IMR-90 (cell line): Measurements from ENCODE around the gene MRPS7. TPM values are rescaled to one million over a fixed set of nuclear protein-coding genes. Genes with fewer than 3 reads are reported as not detected.

Experiments
- ATAC-seq: fragments of 200-7000 bp; cut with Tn5 transposase; 2 replicates; pipeline ENCODE4 v1.9.1; 2020; ENCODE audit warnings: low read depth, mild to moderate bottlenecking, moderate library complexity
- BruUV-seq: library from RNA; stranded (reverse); fragments of 400-500 nt; replicated peaks from 2 replicates; lab custom pipeline; 2021; lab: Mats Ljungman, UMichigan
- CTCF ChIA-PET: fragments of 300-600 bp; formaldehyde crosslinking; extraction: SDS; loops from one replicate; lab custom pipeline; 2021; ENCODE audit warnings: antibody characterized with exemption; lab: Yijun Ruan, JAX
- POLR2A ChIA-PET: fragments of 300-600 bp; sonication (Branson Sonifier 250); formaldehyde crosslinking; loops from one replicate; lab custom pipeline; 2022; ENCODE audit warnings: antibody characterized with exemption; ENCODE audit not compliant: unreplicated experiment; lab: Charles Lee
- DNase-seq: peaks from one replicate; pipeline ENCODE4 v3.0.0; 2013
- H2AFZ ChIP-seq: replicated peaks from 2 replicates; pipeline ENCODE3; 2013; ENCODE audit warnings: low read length, mild to moderate bottlenecking; ENCODE audit not compliant: poor library complexity
- H2AK5ac ChIP-seq: 2 replicates; pipeline ENCODE4 v1.6.1; 2013; ENCODE audit warnings: low read depth, low read length, inconsistent platforms
- H2AK9ac ChIP-seq: replicated peaks from 2 replicates; pipeline ENCODE3; 2013; ENCODE audit warnings: mild to moderate bottlenecking, low read depth, low read length, moderate library complexity; ENCODE audit not compliant: poor library complexity
- H2BK120ac ChIP-seq: 2 replicates; pipeline ENCODE4 v1.6.1; 2013; ENCODE audit warnings: low read depth, low read length, inconsistent platforms
- H2BK15ac ChIP-seq: 3 replicates; pipeline ENCODE4 v1.6.1; 2013; ENCODE audit warnings: low read depth, low read length, inconsistent platforms
- H2BK20ac ChIP-seq: 2 replicates; pipeline ENCODE4 v1.6.1; 2013; ENCODE audit warnings: low read depth, mild to moderate bottlenecking, inconsistent platforms, low read length, moderate library complexity
- H2BK5ac ChIP-seq: 2 replicates; pipeline ENCODE4 v1.6.1; 2013; ENCODE audit warnings: mild to moderate bottlenecking, low read depth, low read length, inconsistent platforms; ENCODE audit not compliant: poor library complexity, severe bottlenecking
- H3K14ac ChIP-seq: replicated peaks from 2 replicates; pipeline ENCODE4 v1.6.1; 2013; ENCODE audit warnings: low read depth, low read length, inconsistent platforms
- H3K18ac ChIP-seq: 2 replicates; pipeline ENCODE4 v1.6.1; 2013; ENCODE audit warnings: low read depth, low read length, control low read depth
- H3K23ac ChIP-seq: 2 replicates; pipeline ENCODE4 v1.6.1; 2013; ENCODE audit warnings: low read depth, low read length, inconsistent platforms
- H3K27ac ChIP-seq: 2 replicates; pipeline ENCODE4 v1.5.1; 2013; ENCODE audit warnings: mild to moderate bottlenecking, control low read depth, low read length; ENCODE audit not compliant: insufficient read depth
- H3K27me3 ChIP-seq: 2 replicates; pipeline ENCODE4 v1.6.1; 2013; ENCODE audit warnings: low read length; ENCODE audit not compliant: control insufficient read depth, insufficient read depth
- H3K36me3 ChIP-seq: 2 replicates; pipeline ENCODE4 v1.6.1; 2013; ENCODE audit warnings: low read length, mixed read lengths; ENCODE audit not compliant: control insufficient read depth, insufficient read depth
- H3K4ac ChIP-seq: 2 replicates; pipeline ENCODE4 v1.6.1; 2013; ENCODE audit warnings: low read depth, low read length, inconsistent platforms
- H3K4me1 ChIP-seq: 2 replicates; pipeline ENCODE4 v1.6.1; 2013; ENCODE audit warnings: low read length, mixed read lengths; ENCODE audit not compliant: control insufficient read depth, insufficient read depth
- H3K4me2 ChIP-seq: 2 replicates; pipeline ENCODE4 v1.6.1; 2013; ENCODE audit warnings: low read depth, mild to moderate bottlenecking, control low read depth, low read length, moderate library complexity
- H3K4me3 ChIP-seq: 2 replicates; pipeline ENCODE4 v1.5.1; 2013; ENCODE audit warnings: low read depth, mild to moderate bottlenecking, control low read depth, low read length, moderate library complexity; ENCODE audit not compliant: insufficient read depth
- H3K56ac ChIP-seq: 2 replicates; pipeline ENCODE4 v1.6.1; 2013; ENCODE audit warnings: low read length, inconsistent platforms; ENCODE audit not compliant: insufficient read depth; ENCODE audit errors: extremely low read depth
- H3K79me1 ChIP-seq, 2 experiments: 2 replicates each; pipeline ENCODE4 v1.6.1; 2013; ENCODE audit warnings: low read length in 2 of 2, inconsistent platforms in 1 of 2, low read depth in 1 of 2
- H3K9ac ChIP-seq: 2 replicates; pipeline ENCODE4 v1.6.1; 2013; ENCODE audit warnings: low read depth, low read length, control low read depth
- H3K9me1 ChIP-seq: 2 replicates; pipeline ENCODE4 v1.6.1; 2013; ENCODE audit warnings: low read length, inconsistent platforms; ENCODE audit not compliant: insufficient read depth
- H3K9me3 ChIP-seq: 2 replicates; pipeline ENCODE4 v1.6.1; 2013; ENCODE audit warnings: low read length; ENCODE audit not compliant: control insufficient read depth, insufficient read depth
- H4K20me1 ChIP-seq: 2 replicates; pipeline ENCODE4 v1.6.1; 2013; ENCODE audit warnings: low read length, inconsistent platforms; ENCODE audit not compliant: insufficient read depth
- H4K5ac ChIP-seq: 2 replicates; pipeline ENCODE4 v1.6.1; 2013; ENCODE audit warnings: mild to moderate bottlenecking, low read depth, low read length, control low read depth
- H4K8ac ChIP-seq, 2 experiments: 2 replicates each; pipeline ENCODE4 v1.6.1; 2013; ENCODE audit warnings: low read depth in 2 of 2, low read length in 2 of 2, control low read depth in 1 of 2, inconsistent platforms in 1 of 2
- H4K91ac ChIP-seq: 2 replicates; pipeline ENCODE4 v1.6.1; 2013; ENCODE audit warnings: low read depth, low read length, inconsistent platforms; ENCODE audit not compliant: insufficient read depth
- BHLHE40 ChIP-seq: fragments of 150-350 bp; IDR thresholded peaks from 2 replicates; pipeline ENCODE4 v1.6.1; 2016; ENCODE audit warnings: mild to moderate bottlenecking, low read depth, low read length
- CEBPB ChIP-seq: IDR thresholded peaks from 2 replicates; pipeline ENCODE4 v1.6.1; 2012; ENCODE audit warnings: low read depth, low read length, improper control_type of control experiment
- CHD1 ChIP-seq: IDR thresholded peaks from 2 replicates; pipeline ENCODE4 v1.6.1; 2012; ENCODE audit warnings: low read depth, low read length, improper control_type of control experiment
- CTCF ChIP-seq: conservative IDR thresholded peaks from 2 replicates; pipeline ENCODE4 v1.5.1; 2012; ENCODE audit warnings: mild to moderate bottlenecking, low read depth, low read length, improper control_type of control experiment
- ELK1 ChIP-seq: fragments of 150-350 bp; IDR thresholded peaks from 2 replicates; pipeline ENCODE4 v1.6.1; 2016; ENCODE audit warnings: low read depth, mild to moderate bottlenecking, low read length, moderate library complexity, borderline replicate concordance
- FOS ChIP-seq: fragments of 150-350 bp; IDR thresholded peaks from 2 replicates; pipeline ENCODE4 v1.6.1; 2016; ENCODE audit warnings: low read depth, low read length
- MAZ ChIP-seq: IDR thresholded peaks from 2 replicates; pipeline ENCODE4 v1.6.1; 2012; ENCODE audit warnings: low read depth, mild to moderate bottlenecking, low read length, improper control_type of control experiment, moderate library complexity, borderline replicate concordance
- POLR2A ChIP-seq: IDR thresholded peaks from 2 replicates; pipeline ENCODE4 v1.6.1; 2012; ENCODE audit warnings: mild to moderate bottlenecking, low read depth, low read length
- RCOR1 ChIP-seq: IDR thresholded peaks from 2 replicates; pipeline ENCODE4 v1.6.1; 2012; ENCODE audit warnings: mild to moderate bottlenecking, low read length, improper control_type of control experiment; ENCODE audit not compliant: insufficient replicate concordance
- RFX5 ChIP-seq: IDR thresholded peaks from 2 replicates; pipeline ENCODE4 v1.8.0; 2012; ENCODE audit warnings: low read depth, mild to moderate bottlenecking, low read length, moderate library complexity
- SMC3 ChIP-seq: fragments of 150-350 bp; IDR thresholded peaks from 2 replicates; pipeline ENCODE4 v1.6.1; 2016; ENCODE audit warnings: low read depth, mild to moderate bottlenecking, antibody characterized with exemption, low read length, moderate library complexity
- WGBS, 2 experiments: methylation state at CpG; one replicate each; pipeline versions ENCODE4 v1.1.5 to v1.1.7; 2013; ENCODE audit warnings: missing lambda C conversion rate in 2 of 2; ENCODE audit not compliant: insufficient read length in 1 of 2; ENCODE audit errors: extremely low coverage in 2 of 2; 5-methylcytosine and 5-hydroxymethylcytosine counted together
- dilution Hi-C: fragments of 300-500 bp; cut with HindIII; formaldehyde crosslinking; loops from one replicate; pipeline ENCODE4 v1.14.3; 2018; ENCODE audit warnings: low sequenced_read_pairs; ENCODE audit not compliant: unreplicated experiment
- in situ Hi-C: fragments of 300-500 bp; cut with MboI; formaldehyde crosslinking; loops from 3 replicates; pipeline ENCODE4 v1.14.3; 2019; ENCODE audit warnings: low sequenced_read_pairs, inconsistent platforms, mixed read lengths
- intact Hi-C: fragments of 100-400 bp; cut with micrococcal nuclease; formaldehyde crosslinking; loops from 2 replicates; pipeline ENCODE4 v1.10.0; 2022
- polyA plus RNA-seq, 3 experiments: library from polyadenylated mRNA; depleted of rRNA; stranded (reverse); fragments of >200 nt; gene quantifications; 2 replicates each; pipeline ENCODE4 v1.2.3, GENCODE V29; 2012; ENCODE audit warnings: low replicate concordance in 1 of 3
- total RNA-seq: library from RNA; depleted of rRNA; stranded (reverse); fragments of >200 nt; gene quantifications from 2 replicates; pipeline ENCODE4 v1.2.3, GENCODE V29; 2012

Gene MRPS7
- total and polyA plus RNA-seq, 2 of the 4 experiments (the other 2 are of a cell fraction): 55.9 to 60.5 TPM

GRCh38 chr17:75266316-75267152 lies 4.9 kb downstream of the MRPS7 start:
- no peak overlapping the region for H4K5ac ChIP-seq
- H3K27ac ChIP-seq: no peak overlapping the region
- WGBS, 2 experiments: 90% methylated on average over 10 of the region's 13 CpGs; no CpG with 5 or more reads in 1 of the 2 experiments
- H4K8ac ChIP-seq: no peak overlapping the region
- no peaks in the 10 kb centered on the region for H3K27me3 ChIP-seq
- H3K9ac ChIP-seq: no peak overlapping the region
- H2BK15ac ChIP-seq: no peak overlapping the region
- H2BK5ac ChIP-seq: no peak overlapping the region
- H3K14ac ChIP-seq: no peak overlapping the region
- no peak overlapping the region for H4K91ac ChIP-seq
- no peaks in the 10 kb centered on the region for H3K9me3 ChIP-seq
- intact Hi-C loops (no loop called here), in situ Hi-C loops (no loop called here), dilution Hi-C loops (no loop called here)
- no peak overlapping the region for H2AK9ac ChIP-seq
- no peak overlapping the region for H2AK5ac ChIP-seq
- TF ChIP-seq RFX5 (no peak), SMC3 (no peak), BHLHE40 (no peak), CTCF (no peak), POLR2A (no peak), CHD1 (no peak), ELK1 (no peak), CEBPB (no peak), RCOR1 (no peak), FOS (no peak), MAZ (no peak)
- peaks cover 20% of the 10 kb centered on the region in 2 experiments; a peak in 3 of 4 replicates for H3K79me1 ChIP-seq
- H3K4me3 ChIP-seq: no peak overlapping the region
- H2AFZ ChIP-seq: no peak overlapping the region
- no peak overlapping the region for H3K4me2 ChIP-seq
- no peaks in the 10 kb centered on the region for H4K20me1 ChIP-seq
- POLR2A ChIA-PET: no interaction called here
- CTCF ChIA-PET: no interaction called here
- DNase-seq: no peak
- no peak overlapping the region for H3K18ac ChIP-seq
- H3K56ac ChIP-seq: no peak overlapping the region
- no peaks in the 10 kb centered on the region for H3K9me1 ChIP-seq
- H3K4me1 ChIP-seq: peaks cover 3% of the 10 kb centered on the region; the same call in 1 of the 2 replicates
- no peak for ATAC-seq
- no peak overlapping the region for H3K23ac ChIP-seq
- BruUV-seq: no TSS peak
- no peak overlapping the region for H2BK120ac ChIP-seq
- peaks cover 26% of the 10 kb centered on the region for H3K36me3 ChIP-seq
- H2BK20ac ChIP-seq: no peak overlapping the region
- H3K4ac ChIP-seq: no peak overlapping the region
